IPS-18c (cell line): Measurements from ENCODE around the gene MAST3.
A peak's percentile ranks its signal among the peaks of the same experiment; 100 is the strongest.
"Not testable (repeated sequence)": the region's sequence is repeated elsewhere in the genome, so short reads cannot be mapped to it uniquely, and the experiment has no call there.

Experiments used
- H3K4me3 ChIP-seq: 2 replicates; pipeline ENCODE4 v1.7.0; 2013; ENCODE audit warnings: low read depth, mild to moderate bottlenecking, low read length, moderate library complexity; ENCODE audit not compliant: insufficient read depth
- H3K9me3 ChIP-seq: one replicate; pipeline ENCODE4 v1.6.1; 2013; ENCODE audit warnings: mild to moderate bottlenecking, low read length, moderate library complexity; ENCODE audit not compliant: control insufficient read depth, insufficient read depth

MAST3 gene

DNA sequence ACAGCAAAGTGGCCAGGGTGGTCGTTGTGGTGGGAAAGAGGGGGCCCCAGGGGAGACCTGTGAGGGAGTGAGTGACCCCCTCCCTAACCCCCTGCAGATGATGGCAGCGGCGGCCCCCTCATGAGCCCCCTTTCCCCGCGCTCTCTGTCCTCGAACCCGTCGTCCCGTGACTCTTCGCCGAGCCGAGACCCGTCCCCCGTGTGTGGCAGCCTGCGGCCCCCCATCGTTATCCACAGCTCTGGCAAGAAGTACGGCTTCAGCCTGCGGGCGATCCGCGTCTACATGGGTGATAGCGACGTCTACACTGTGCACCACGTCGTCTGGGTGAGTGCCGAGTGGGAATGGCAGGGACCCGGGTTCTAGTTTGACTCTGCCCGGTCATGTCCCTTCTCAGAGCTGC lies 47.3 kb downstream of the MAST3 start:
- Histone ChIP-seq H3K4me3 (no peak overlapping the region), H3K9me3 (no peaks in the 10 kb centered on the region)

DNA sequence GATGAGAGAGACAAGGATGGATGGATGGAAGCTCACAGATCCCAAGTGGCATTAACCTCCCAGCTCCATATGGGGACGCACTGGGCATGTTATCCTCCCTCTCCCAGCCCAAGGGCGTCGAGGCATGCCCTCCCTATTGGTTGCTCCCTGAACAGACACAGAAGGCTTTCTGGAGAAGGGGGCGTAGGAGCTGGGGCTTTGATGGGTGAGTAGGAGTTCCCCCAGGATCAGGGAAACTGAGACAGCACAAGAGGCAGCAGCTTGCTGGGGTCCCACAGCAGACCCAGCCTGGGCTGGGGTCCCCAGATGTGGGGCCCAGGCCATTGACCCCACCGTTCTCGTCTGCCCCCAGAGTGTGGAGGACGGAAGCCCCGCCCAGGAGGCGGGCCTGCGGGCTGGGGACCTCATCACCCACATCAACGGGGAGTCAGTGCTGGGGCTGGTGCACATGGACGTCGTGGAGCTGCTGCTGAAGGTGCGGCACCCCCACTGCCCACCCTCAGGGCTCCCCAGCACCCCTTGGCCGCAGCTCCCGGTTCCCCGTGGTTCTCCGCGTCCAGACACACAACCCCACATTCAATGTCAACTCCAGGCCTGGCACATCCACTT lies 47.9 kb downstream of the MAST3 start:
- H3K9me3 ChIP-seq, result no peaks in the 10 kb centered on the region

DNA sequence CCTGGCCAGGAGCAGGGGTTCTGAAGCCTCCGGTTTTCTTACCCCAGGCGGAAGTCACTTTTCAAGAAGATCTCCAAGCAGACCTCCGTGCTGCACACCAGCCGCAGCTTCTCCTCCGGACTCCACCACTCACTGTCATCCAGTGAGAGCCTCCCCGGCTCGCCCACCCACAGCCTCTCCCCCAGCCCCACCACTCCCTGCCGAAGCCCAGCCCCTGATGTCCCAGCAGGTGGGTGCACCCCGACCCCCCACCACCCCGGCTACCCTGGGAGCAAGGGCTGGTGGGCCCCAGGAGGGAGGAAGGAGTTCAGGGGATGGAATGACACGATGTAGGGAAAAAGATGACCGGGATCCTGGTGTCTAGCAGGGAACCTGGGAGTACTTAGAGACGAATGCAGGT lies 49.8 kb downstream of the MAST3 start:
- H3K4me3 ChIP-seq, result no peak overlapping the region
- H3K9me3 ChIP-seq, result no peaks in the 10 kb centered on the region

More for the DNA sequence above, 47.9 kb downstream of the MAST3 start:
- no peak overlapping the region for H3K4me3 ChIP-seq

DNA sequence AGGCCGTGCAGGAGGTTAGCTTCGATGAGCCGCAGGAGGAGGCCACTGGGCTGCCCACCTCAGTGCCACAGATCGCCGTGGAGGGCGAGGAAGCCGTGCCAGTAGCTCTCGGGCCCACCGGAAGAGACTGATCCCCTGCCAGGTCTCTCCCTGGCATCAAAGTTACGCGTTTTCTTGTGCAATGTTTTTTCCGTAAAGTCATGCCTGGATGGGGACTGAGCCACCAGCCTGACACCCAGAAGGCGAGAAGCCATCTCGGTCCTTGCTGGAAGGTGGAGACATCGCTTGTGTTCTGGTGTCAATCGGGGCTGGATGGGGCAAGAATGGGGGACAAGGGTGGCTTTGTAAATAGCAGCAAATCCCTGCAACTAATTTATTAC lies 52.0 kb downstream of the MAST3 start:
- H3K9me3 ChIP-seq, result no peaks in the 10 kb centered on the region
- H3K4me3 ChIP-seq, result no peak overlapping the region

DNA sequence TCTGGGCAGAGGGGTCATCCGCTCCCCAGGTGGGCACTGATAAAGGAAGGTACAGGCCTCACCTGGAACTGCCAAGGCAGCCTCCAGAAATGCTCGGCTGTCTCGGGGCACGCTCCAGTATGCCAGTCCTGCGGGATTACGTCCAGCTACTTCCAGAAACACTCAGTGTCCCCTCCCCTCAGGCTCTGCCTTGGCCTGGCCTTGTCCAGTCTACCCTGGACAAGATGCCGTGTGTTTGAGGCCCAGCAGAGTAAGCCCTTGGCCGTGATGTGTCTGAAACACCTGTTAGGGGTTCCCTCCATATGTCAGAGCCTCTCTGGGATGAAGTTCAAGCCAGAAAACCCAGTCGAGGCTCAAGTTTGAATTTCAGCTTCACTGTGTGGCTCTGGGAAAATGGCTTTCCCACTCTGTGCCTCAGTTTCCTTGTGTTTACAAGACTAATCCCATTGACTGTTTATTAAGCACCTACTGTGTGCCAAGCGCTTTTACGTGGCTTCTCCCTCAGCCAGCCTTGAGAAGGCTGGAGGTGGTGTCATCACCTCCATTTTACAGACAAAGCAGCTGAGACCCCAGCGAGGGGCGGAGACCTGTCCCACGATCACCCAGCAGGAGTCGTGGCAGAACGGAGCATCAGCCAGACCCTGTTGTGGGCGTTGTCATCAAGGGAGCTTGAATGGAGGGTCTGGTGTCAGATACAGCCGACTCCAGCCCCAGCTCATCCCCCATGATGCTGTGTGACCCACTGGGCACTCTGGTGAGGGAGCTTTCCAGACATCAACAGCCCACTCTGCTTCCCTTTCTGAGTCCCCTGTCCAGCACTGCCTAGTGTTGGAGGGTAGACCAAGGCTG lies 53.4 kb downstream of the MAST3 start:
- Histone ChIP-seq H3K9me3 (no peaks in the 10 kb centered on the region), H3K4me3 (no peak overlapping the region)

DNA sequence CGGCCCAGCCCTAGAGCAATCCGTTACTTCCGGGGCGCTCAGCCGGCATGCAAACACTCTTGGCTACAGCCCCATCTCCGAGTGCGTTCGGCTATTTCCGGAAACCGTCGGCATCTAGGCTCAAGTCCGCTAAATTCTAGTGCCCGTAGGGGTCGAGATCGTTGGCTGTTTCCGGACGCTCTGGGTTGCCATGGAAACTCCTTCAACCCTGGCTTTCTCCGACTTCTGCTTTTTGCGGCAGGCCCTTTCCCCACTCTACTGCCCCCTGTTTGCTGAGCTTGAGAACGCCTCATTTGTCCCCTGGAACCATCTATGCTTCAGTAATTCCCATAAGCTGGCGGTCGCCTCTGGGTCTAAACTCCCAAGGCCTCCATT lies 54.9 kb downstream of the MAST3 start:
- Histone ChIP-seq H3K4me3 (peak overlapping the region; percentile 54; the same call in 1 of the 2 replicates), H3K9me3 (no peaks in the 10 kb centered on the region)

DNA sequence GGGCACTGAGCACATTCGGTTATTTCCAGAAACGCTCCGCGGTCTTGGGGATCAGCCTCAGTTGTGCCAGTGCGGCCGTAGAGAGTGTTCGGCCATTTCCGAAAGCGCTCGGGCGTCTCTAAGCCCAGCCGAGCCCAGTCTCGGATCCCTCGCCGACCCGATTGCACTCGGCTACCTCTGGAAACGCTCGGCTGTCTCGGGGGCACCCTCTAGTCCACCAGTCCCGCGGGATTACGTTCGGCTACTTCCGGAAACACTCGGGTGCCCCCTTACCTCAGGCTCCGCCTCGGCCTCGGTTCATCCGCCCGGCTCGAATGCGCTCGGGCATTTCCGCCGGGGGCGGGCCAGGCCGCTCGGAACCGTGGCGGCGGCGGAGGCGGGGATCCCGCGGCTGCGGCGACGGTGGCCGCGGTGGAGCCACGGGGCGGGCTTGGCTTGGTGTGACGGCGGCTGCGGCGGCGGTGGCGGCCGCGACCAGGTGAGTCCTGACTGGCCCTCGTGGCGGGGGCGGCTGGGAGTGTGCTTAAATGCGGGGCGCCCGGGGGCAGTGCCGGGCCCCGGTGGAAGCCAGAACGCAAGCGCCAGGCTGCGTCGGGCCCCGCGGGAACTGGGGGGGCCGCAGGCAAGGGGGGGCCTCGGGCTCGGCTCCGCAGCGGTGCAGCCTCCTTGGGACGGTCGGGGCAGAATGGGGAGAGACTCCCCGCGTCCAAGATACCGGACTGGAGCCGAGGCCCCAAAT lies 55.4 kb downstream of the MAST3 start, which contains the start of gene PIK3R2:
Gene PIK3R2, plus strand, starts transcription at position 347 of the 739 bp plus-strand sequence. CDS start 2,717 bp downstream, outside the sequence.
- Histone ChIP-seq H3K9me3 (no peaks in the 10 kb centered on the region), H3K4me3 (peak within 1 kb of the TSS; percentile 85)

DNA sequence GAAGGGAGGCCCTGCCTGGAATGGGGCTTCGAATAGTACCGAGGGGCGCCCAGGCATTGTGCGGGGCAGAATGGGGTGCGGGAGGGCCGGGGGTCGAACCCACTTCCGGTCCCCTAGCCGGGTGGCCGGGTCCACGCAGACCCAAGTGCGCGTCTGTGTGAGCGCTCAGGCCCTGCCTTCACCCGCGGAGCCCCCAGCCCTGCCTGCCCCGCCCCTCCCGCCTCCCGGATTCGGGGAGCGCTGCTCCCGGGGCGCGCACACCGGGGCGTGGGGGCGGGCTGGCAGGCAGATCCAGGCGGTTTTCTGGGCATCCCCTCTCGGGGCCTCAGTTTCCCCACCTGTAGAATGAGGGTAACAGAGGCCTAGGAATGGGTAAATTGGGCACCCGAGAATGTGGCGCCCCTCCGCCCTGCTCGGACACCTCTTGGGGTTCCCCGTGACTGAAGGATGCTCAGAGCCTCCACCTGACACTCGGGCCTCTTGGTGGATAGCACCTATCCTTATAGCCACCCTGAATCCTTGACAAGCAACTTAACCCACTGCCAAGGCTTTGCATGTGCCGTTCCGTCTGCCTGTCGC lies 56.1 kb downstream of the MAST3 start:
- H3K4me3 ChIP-seq, result peak overlapping the region; percentile 85
- H3K9me3 ChIP-seq, result no peaks in the 10 kb centered on the region

DNA sequence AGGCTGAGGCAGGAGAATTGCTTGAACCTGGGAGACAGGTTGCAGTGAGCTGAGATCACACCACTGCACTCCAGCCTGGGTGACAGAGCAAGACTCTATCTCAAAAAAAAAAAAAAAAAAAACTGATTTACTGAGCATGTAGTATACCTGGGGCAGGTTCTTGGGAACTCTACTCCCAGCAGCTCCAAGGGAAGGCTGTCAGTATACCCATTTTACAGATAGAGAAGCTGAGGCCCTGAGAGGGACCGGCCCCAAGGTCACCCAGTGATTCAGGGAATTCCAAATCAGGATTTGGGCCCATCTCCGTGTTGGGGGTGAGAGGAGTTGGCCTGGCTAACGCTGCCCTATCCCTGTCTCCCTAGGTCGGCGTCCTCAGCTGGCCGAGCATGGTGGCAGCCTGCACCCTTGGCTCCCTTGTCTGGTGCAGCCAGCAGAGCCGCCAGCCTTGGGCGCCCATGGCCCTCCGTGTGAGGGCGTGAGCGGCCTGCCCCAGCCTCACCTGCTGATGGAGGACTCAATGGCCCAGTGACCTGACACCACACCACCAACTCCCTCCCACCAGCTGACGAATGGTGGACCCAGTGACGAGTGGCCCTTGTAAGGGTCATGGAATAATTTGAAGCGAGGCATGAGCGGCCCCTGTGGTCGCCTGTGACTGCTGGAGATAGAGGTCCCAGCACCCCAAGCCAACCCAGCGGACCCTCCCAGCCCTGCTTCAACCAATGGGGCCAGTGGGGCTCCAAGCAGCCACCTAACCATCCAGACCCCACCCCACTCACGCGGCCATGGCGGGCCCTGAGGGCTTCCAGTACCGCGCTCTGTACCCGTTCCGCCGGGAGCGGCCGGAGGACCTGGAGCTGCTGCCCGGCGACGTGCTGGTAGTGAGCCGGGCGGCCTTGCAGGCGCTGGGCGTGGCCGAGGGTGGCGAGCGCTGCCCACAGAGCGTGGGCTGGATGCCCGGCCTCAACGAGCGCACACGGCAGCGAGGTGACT lies 57.8 kb downstream of the MAST3 start:
- no peaks in the 10 kb centered on the region for H3K9me3 ChIP-seq
- no peak overlapping the region for H3K4me3 ChIP-seq

DNA sequence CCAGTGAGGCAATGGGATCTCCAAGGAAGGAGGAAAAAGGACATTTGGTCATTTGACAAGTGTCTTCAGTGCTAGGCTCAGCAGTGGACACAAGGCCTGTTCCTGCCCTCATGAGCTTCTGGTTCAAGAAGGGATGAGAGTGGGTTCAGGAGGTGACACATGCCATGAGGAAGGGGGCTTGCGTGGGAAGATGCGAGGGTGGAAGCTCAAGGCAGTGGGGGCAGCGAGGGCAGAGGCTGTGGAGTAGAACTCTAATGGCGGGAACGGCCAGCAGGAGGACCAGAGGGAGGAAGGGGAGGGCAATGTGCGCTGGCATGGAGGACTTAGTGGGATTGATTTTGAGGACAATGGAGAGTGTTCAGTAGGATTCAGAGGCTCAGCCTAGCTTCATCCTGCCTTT lies 58.7 kb downstream of the MAST3 start:
- H3K4me3 ChIP-seq, result no peak overlapping the region

DNA sequence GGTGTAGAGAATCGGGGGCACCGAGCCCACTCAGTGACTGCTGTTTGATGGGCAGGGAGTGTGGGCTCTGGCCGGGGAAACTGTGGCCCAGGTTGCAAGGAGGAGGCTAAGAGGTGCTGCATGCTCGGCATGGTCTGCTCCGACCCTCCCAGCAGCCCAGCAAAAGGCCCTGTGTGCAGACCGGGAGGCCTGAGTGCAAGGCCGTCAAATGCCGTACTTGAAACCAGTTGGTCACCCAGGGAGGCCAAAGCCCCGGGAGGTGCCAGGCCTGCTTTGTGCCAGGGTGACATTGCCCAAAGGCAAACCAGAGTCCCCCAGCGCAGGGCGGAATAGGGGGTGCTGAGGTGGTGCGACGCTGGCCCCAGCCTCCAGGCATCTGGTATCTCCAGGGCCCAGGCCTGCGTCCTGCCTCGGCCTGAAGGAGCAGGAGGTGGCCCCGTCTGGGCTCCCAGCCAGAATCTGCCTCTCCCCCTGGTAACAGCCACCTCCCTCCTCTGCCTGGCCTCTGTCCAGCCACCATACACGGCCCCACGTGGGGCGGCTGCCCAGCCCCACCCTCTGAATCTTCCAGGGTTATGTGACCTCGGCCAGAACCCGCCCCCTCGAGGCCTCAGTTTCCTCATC lies 59.4 kb downstream of the MAST3 start:
- no peak overlapping the region for H3K4me3 ChIP-seq
- no peaks in the 10 kb centered on the region for H3K9me3 ChIP-seq

More for the DNA sequence above, 58.7 kb downstream of the MAST3 start:
- no peaks in the 10 kb centered on the region for H3K9me3 ChIP-seq

DNA sequence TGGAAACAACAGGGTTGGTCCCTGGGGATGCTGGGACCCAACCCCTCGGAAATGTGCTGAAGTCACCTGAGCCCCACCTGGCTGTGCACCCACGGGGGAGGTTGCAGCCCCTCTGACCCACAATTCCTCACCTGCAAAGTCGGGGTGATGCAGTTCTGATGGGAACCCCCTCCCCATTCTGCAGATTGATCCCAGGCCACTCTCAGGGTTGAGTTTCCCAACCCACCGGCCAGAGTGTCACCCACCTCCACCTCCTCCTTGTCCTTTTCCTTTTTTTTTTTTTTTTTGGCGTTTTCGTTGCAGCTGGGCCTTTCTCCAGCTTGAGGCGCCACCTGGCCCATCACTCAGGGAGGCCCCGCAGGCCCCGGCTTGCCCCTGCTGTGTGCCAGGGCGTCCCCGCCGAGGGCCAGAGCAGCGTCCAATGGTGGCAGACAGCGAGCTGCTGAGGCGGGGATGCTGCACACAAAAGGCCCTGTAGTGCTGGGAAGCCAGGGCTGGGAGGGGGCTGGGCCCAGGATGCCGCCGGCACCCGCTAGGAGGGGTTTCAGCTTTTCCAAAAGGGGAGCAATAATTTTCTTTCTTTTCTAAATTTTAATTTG lies 60.0 kb downstream of the MAST3 start:
- Histone ChIP-seq H3K9me3 (no peaks in the 10 kb centered on the region), H3K4me3 (no peak overlapping the region)

DNA sequence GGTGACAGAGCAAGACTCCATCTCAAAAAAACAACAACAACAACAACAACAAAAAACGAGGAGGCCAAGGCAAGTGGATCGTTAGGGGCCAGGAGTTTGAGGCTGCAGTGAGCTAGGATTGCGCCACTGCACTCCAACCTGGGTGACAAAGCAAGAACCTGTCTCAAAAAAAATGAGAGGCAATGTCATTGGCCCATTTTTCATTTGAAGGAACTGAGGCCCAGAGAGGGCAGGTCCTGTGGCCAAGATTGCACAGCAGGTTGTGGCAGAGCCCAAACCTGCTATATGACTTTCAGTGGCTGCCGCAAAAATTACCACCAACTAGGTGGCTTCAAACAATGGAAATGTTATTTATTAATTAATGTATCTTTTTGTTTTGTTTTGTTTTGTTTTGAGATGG lies 60.9 kb downstream of the MAST3 start:
- H3K4me3 ChIP-seq, result no peak overlapping the region
- no peaks in the 10 kb centered on the region for H3K9me3 ChIP-seq

DNA sequence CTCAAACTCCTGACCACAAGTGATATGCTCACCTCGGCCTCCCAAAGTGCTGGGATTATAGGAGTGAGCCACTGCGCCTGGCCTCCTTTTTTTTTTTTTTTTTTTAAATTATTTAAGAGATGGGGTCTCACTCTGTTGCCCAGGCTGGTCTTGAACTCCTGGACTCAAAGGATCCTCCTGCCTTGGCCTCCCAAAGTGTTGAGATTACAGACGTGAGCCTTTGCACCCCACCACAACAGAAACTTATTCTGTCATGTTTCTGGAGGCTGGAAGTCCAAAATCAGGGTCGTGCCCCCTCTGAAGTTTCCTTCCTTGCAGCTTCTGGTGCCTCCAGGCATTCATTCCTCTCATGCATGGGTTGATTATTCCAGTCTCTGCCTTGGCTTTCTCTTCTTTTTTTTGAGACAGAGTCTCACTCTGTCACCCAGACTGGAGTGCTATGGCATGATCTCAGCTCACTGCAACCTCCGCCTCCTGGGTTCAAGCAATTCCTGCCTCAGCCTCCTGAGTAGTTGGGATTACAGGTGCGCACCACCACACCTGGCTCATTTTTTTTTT lies 61.6 kb downstream of the MAST3 start:
- not testable (repeated sequence) for H3K9me3 ChIP-seq, H3K4me3 ChIP-seq

DNA sequence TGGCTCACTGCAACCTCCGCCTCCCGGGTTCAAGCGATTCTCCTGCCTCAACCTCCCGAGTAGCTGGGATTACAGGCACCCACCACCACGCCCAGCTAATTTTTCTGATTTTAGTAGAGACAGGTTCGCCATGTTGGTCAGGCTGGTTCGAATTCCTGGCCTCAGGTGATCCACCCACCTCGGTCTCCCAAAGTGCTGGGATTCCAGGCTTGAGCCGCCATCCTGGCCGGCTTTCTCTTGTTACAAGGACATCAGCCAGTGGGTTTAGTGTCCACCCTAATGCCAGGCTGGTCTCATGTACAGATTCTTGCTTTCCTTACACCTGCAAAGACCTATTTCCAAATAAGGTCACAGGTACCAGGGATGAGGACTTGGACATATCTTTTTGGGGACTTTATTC lies 62.2 kb downstream of the MAST3 start:
- no peak overlapping the region for H3K4me3 ChIP-seq
- no peaks in the 10 kb centered on the region for H3K9me3 ChIP-seq
